BLaER1 treated with 17β-estradiol and CSF1 and Interleukin-3, amounts not matched to agents 10 nM and 100 nM (cell line): ENCODE data around the gene ANKRD26.

Source experiments
- H3K27ac ChIP-seq, 11 experiments: shearing (Covaris generic); formaldehyde crosslinking; 2 replicates each; pipeline ENCODE4 v1.8.1; 2022
- H3K27me3 ChIP-seq, 11 experiments: shearing (Covaris generic); formaldehyde crosslinking; 2 replicates each; pipeline ENCODE4 v1.8.1; 2022
- H3K36me3 ChIP-seq, 11 experiments: shearing (Covaris generic); formaldehyde crosslinking; 2 replicates each; pipeline ENCODE4 v1.8.1; 2022
- H3K4me1 ChIP-seq, 10 experiments: shearing (Covaris generic); formaldehyde crosslinking; 2 replicates each; pipeline ENCODE4 v1.8.1; 2022
- H3K4me2 ChIP-seq, 11 experiments: shearing (Covaris generic); formaldehyde crosslinking; 2 replicates each; pipeline ENCODE4 v1.8.1; 2022
- H3K4me3 ChIP-seq, 10 experiments: shearing (Covaris generic); formaldehyde crosslinking; 2 replicates each; pipeline ENCODE4 v1.8.1; 2022
- H3K9ac ChIP-seq, 11 experiments: shearing (Covaris generic); formaldehyde crosslinking; 2 replicates each; pipeline ENCODE4 v1.8.1; 2022
- H3K9me3 ChIP-seq, 11 experiments: shearing (Covaris generic); formaldehyde crosslinking; replicated peaks in 1 of 11; 2 replicates each; pipeline ENCODE4 v1.8.1; 2022
- H4K20me1 ChIP-seq, 11 experiments: shearing (Covaris generic); formaldehyde crosslinking; 2 replicates each; pipeline ENCODE4 v1.8.1; 2022
- Cebpa-rat ChIP-seq, 11 experiments: shearing (Covaris generic); IDR thresholded peaks; 2 replicates each; pipeline ENCODE4 v1.8.1; 2022

ANKRD26 gene

GRCh38 chr10:26959841-26960240 is 140.5 kb downstream of the ANKRD26 start:
- TF ChIP-seq Cebpa-rat (IDR thresholded peaks at IDR 0.05) = no peak
- Histone ChIP-seq H3K36me3 (0 out of 22 replicates have a peak, but pooled peaks cover 0 to 4% (median 0%) of the 10 kb centered on the region in 11 experiments), H3K9ac (no peak overlapping the region), H3K4me2 (no peak overlapping the region), H3K27me3 (no peaks in the 10 kb centered on the region), H3K4me1 (no peaks in the 10 kb centered on the region), H3K27ac (no peak overlapping the region), H3K4me3 (no peak overlapping the region), H4K20me1 (no peaks in the 10 kb centered on the region), H3K9me3 (no peaks in the 10 kb centered on the region)
